B cell (primary cell): ENCODE measurements around the gene SLC9A7.
"Not testable (repeated sequence)": the region's sequence is repeated elsewhere in the genome, so short reads cannot be mapped to it uniquely, and the experiment has no call there.

Experiments
- CTCF ChIP-seq: fragments of 200-600 bp; IDR thresholded peaks from one replicate; pipeline ENCODE4 v1.8.0; 2022; ENCODE audit warnings: antibody characterized with exemption, mild to moderate bottlenecking
- EZH2 ChIP-seq: IDR thresholded peaks from 2 replicates; pipeline ENCODE4 v1.6.1; 2012; ENCODE audit warnings: borderline replicate concordance, low read depth, mild to moderate bottlenecking, moderate library complexity, low read length; ENCODE audit not compliant: insufficient read depth, poor library complexity, severe bottlenecking

- not testable (repeated sequence) for TF ChIP-seq EZH2, CTCF
These were observed 35.4 kb downstream of the SLC9A7 start for GRCh38 chrX:46723569-46723927.
